Measurements from ENCODE around the gene ERCC6L. TPM values are rescaled to one million over a fixed set of nuclear protein-coding genes. Genes with fewer than 3 reads are reported as not detected.

The ERCC6L gene
- total RNA-seq, 1 donor from 2014 or later = not detected

DNA sequence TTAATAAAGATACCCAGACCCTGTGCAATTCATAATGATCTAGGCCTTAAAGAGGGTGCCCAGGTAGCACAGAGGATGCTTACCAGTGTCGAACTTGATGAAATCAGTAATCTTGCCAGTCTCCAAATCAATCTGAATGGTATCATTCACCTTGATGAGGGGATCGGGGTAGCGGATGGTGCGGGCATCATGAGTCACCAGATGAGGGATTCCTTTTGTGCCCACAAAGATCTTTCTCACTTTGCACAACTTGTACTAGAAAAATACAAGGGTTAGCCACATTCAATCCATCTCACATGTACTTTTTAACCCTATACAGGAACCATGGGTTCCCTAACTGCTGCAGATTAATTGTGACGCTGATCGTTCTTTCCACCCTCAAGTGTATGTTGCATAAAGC is 34.9 kb upstream of the ERCC6L start:
- no peak for DNase-seq
- Histone ChIP-seq H3K27ac (replicated peaks) (no peak overlapping the region), H3K36me3 (peaks cover 43% of the 10 kb centered on the region), H3K4me3 (no peak overlapping the region), H3K27me3 (ENCODE audit: low read depth) (no peaks in the 10 kb centered on the region), H3K4me1 (peaks cover 22% of the 10 kb centered on the region), H3K9me3 (replicated peaks) (no peaks in the 10 kb centered on the region)
- intact Hi-C loops (cut with micrococcal nuclease) = no loop called here
- TF ChIP-seq, protein P1, sequence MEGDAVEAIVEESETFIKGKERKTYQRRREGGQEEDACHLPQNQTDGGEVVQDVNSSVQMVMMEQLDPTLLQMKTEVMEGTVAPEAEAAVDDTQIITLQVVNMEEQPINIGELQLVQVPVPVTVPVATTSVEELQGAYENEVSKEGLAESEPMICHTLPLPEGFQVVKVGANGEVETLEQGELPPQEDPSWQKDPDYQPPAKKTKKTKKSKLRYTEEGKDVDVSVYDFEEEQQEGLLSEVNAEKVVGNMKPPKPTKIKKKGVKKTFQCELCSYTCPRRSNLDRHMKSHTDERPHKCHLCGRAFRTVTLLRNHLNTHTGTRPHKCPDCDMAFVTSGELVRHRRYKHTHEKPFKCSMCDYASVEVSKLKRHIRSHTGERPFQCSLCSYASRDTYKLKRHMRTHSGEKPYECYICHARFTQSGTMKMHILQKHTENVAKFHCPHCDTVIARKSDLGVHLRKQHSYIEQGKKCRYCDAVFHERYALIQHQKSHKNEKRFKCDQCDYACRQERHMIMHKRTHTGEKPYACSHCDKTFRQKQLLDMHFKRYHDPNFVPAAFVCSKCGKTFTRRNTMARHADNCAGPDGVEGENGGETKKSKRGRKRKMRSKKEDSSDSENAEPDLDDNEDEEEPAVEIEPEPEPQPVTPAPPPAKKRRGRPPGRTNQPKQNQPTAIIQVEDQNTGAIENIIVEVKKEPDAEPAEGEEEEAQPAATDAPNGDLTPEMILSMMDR (IDR thresholded peaks at IDR 0.05; ENCODE audit: borderline replicate concordance) = no peak

DNA sequence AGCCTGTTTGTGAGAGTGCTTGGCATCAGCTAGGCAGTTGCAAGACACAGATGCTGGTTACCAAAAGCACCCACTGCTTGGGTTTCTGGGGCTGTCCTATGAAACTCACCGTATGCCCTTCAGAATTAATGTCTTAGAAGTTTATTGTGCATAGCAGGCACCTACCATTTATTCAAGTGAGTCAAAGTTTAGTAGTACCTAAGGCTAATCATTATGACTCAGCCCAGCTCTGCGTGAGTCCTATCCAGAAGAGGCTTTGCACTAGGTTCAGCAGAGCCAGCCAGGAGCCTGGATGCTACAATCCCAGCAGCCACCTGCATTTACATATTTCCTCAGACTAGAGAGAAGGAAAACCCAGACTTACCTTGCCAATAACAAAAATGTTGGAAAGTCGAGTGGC is 34.0 kb upstream of the ERCC6L start:
- Histone ChIP-seq H3K27ac (replicated peaks) (no peak overlapping the region), H3K9me3 (replicated peaks) (no peaks in the 10 kb centered on the region), H3K27me3 (ENCODE audit: low read depth) (no peaks in the 10 kb centered on the region), H3K4me3 (no peak overlapping the region), H3K36me3 (peaks cover 45% of the 10 kb centered on the region), H3K4me1 (peaks cover 22% of the 10 kb centered on the region)
- DNase-seq = no peak
- TF ChIP-seq, protein P1 (IDR thresholded peaks at IDR 0.05; ENCODE audit: borderline replicate concordance) = no peak
- intact Hi-C loops (cut with micrococcal nuclease) = no loop called here

DNA sequence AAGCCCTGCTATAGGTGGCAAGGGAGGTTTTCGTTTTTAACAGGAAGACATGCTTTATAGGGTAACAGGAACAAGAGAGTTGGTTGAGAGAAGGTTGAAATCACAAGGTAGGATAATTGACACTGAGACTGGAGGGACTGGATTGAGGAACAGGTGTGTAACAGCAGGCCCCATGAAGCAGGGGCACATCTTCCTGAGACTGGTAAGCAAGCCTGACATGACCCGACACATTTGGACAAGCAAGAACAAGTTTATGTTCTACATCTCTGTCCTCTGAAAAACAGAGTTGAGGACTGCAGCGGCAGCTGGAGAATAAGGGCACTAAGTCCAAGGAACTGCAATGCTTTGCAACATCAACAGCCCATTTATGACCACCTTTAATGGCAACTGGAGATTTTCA is 33.0 kb upstream of the ERCC6L start:
- no peaks in the 10 kb centered on the region for H3K27me3 ChIP-seq (ENCODE audit: low read depth)
- no peak for DNase-seq
- TF ChIP-seq, protein P1 (IDR thresholded peaks at IDR 0.05; ENCODE audit: borderline replicate concordance) = no peak
- H3K27ac ChIP-seq (replicated peaks) = no peak overlapping the region
- H3K4me1 ChIP-seq = peaks cover 21% of the 10 kb centered on the region
- H3K4me3 ChIP-seq = no peak overlapping the region
- peaks cover 45% of the 10 kb centered on the region for H3K36me3 ChIP-seq
- no peaks in the 10 kb centered on the region for H3K9me3 ChIP-seq (replicated peaks)
- intact Hi-C loops (cut with micrococcal nuclease) = no loop called here

DNA sequence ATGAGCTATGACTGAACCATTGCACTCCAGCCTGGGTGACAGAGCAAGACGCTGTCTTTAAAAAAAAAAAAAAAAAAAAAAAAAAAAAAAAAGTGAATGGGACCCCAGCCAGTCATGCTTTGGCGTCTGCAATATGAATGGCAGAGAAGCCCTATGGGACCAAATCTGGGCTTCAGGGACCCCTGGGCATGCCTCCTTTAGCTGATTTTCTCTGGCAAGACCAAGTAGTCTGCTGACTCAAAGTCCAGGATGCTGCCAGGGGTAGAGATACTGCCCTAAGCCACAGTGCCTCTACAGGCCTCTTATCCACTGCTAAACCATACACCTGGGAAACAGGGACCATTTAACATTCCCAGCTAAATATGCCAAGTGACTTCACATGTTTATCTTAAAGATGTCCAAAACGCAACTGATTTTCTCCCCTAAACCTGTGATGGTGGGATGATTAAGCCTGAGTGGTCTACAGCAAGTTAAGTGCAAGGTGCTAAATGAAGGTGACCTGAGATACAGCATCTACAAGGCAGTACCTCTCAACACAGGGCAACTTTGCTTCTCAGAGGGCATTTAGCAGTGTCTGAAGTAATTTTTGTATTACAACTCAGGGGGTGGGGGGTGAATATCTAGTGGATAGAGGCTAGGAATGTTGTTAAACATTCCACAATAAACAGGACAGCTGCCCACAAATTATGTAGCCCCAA is 32.4 kb upstream of the ERCC6L start:
- TF ChIP-seq, protein P1 (IDR thresholded peaks at IDR 0.05; ENCODE audit: borderline replicate concordance) = no peak
- Histone ChIP-seq H3K4me1 (peaks cover 15% of the 10 kb centered on the region), H3K36me3 (peaks cover 45% of the 10 kb centered on the region), H3K9me3 (replicated peaks) (no peaks in the 10 kb centered on the region), H3K27me3 (ENCODE audit: low read depth) (no peaks in the 10 kb centered on the region), H3K4me3 (no peak overlapping the region), H3K27ac (replicated peaks) (no peak overlapping the region)
- DNase-seq = no peak
- intact Hi-C loops (cut with micrococcal nuclease) = no loop called here

DNA sequence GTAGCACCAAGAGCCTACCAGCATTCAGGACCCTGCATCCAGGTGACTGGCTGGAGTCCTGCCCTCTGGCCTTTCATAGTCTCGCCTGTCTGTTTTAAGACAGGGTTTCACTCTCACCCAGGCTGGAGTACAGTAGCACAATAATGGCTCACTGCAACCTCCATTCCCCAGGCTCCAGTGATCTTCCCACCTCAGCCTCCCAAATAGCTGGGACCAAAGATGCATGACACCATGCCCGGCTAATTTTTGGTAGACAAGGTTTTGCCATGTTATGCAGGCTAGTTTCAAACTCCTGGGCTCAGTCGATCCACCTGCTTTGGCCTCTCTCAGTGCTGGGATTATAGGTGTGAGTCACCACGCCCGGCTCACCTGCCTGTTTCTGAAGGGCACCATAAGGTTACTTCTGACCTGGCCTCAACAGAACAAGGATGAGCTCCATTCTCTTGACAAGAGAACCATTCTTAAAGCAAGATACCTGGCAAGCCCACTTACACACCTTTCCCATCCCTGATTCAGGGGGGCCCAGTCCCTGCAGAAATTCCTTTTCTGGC is 31.6 kb upstream of the ERCC6L start:
- DNase-seq = no peak
- Histone ChIP-seq H3K27me3 (ENCODE audit: low read depth) (no peaks in the 10 kb centered on the region), H3K4me3 (no peak overlapping the region), H3K9me3 (replicated peaks) (no peaks in the 10 kb centered on the region), H3K4me1 (peaks cover 7% of the 10 kb centered on the region), H3K36me3 (peaks cover 43% of the 10 kb centered on the region), H3K27ac (replicated peaks) (no peak overlapping the region)
- intact Hi-C loops (cut with micrococcal nuclease) = no loop called here
- TF ChIP-seq, protein P1 (IDR thresholded peaks at IDR 0.05; ENCODE audit: borderline replicate concordance) = no peak
